Liver (tissue), 9 donors: ENCODE data around the gene TRIM41. TPM values are rescaled to one million over a fixed set of nuclear protein-coding genes. Genes with fewer than 3 reads are reported as not detected.

Experiments used
- DNase-seq: peaks from one replicate; pipeline ENCODE4 v3.0.0-alpha.2; 2017; ENCODE audit warnings: low spot score
- H3K27ac ChIP-seq, 2 donors: one replicate each; pipeline ENCODE4 v1.7.0; 2013; ENCODE audit warnings: inconsistent platforms in 2 of 2, low read length in 2 of 2, control low read depth in 1 of 2, low read depth in 1 of 2, mild to moderate bottlenecking in 1 of 2
- H3K27me3 ChIP-seq, 4 donors: one replicate each; pipeline versions ENCODE4 v1.6.1 to v1.7.0; 2013; ENCODE audit warnings: low read length in 3 of 4, inconsistent platforms in 1 of 4, mild to moderate bottlenecking in 1 of 4, moderate library complexity in 1 of 4; ENCODE audit not compliant: control insufficient read depth in 4 of 4, insufficient read depth in 4 of 4
- H3K36me3 ChIP-seq, 4 donors: one replicate each; pipeline versions ENCODE4 v1.6.1 to v1.7.0; 2013; ENCODE audit warnings: low read length in 3 of 4, mild to moderate bottlenecking in 3 of 4, low read depth in 1 of 4, moderate library complexity in 1 of 4; ENCODE audit not compliant: control insufficient read depth in 4 of 4, insufficient read depth in 3 of 4
- H3K4me1 ChIP-seq, 4 donors: one replicate each; pipeline versions ENCODE4 v1.6.1 to v1.7.0; 2013; ENCODE audit warnings: low read length in 3 of 4, mild to moderate bottlenecking in 3 of 4, moderate library complexity in 1 of 4; ENCODE audit not compliant: control insufficient read depth in 4 of 4, insufficient read depth in 4 of 4
- H3K4me3 ChIP-seq, 3 donors: one replicate each; pipeline versions ENCODE4 v1.6.1 to v1.7.0; 2013; ENCODE audit warnings: low read length in 3 of 3, control low read depth in 1 of 3, low read depth in 1 of 3, mild to moderate bottlenecking in 1 of 3
- H3K9ac ChIP-seq, 2 donors: one replicate each; pipeline ENCODE4 v1.7.0; 2013; ENCODE audit warnings: low read length in 2 of 2, mild to moderate bottlenecking in 2 of 2, moderate library complexity in 2 of 2, control low read depth in 1 of 2, low read depth in 1 of 2
- H3K9me3 ChIP-seq, 4 donors: one replicate each; pipeline versions ENCODE4 v1.6.1 to v1.7.0; 2013; ENCODE audit warnings: low read length in 3 of 4; ENCODE audit not compliant: control insufficient read depth in 4 of 4
- EGR1 ChIP-seq, 2 donors: IDR thresholded peaks; 2 replicates each; pipeline ENCODE4 v1.6.1; 2016 to 2018; ENCODE audit warnings: antibody characterized with exemption in 2 of 2, low read depth in 2 of 2
- FOXA1 ChIP-seq: IDR thresholded peaks from 2 replicates; pipeline ENCODE4 v1.6.1; 2016; ENCODE audit warnings: antibody characterized with exemption
- FOXA2 ChIP-seq: IDR thresholded peaks from 2 replicates; pipeline ENCODE4 v1.6.1; 2016; ENCODE audit warnings: antibody characterized with exemption
- GABPA ChIP-seq, 2 donors: IDR thresholded peaks in 1 of 2; conservative IDR thresholded peaks in 1 of 2; 2 replicates each; pipeline ENCODE4 v1.6.1; 2016; ENCODE audit warnings: antibody characterized with exemption in 2 of 2, mild to moderate bottlenecking in 1 of 2, moderate library complexity in 1 of 2
- HNF4A ChIP-seq, 2 donors: conservative IDR thresholded peaks; 2 replicates each; pipeline ENCODE4 v1.6.1; 2016; ENCODE audit warnings: antibody characterized with exemption in 2 of 2, mild to moderate bottlenecking in 2 of 2
- HNF4G ChIP-seq: IDR thresholded peaks from 2 replicates; pipeline ENCODE4 v1.6.1; 2016; ENCODE audit warnings: antibody characterized with exemption
- JUND ChIP-seq, 2 donors: IDR thresholded peaks; 2 replicates each; pipeline ENCODE4 v1.6.1; 2016; ENCODE audit warnings: antibody characterized with exemption in 2 of 2
- MAX ChIP-seq: IDR thresholded peaks from 2 replicates; pipeline ENCODE4 v1.6.1; 2016; ENCODE audit warnings: antibody characterized with exemption
- NR2F2 ChIP-seq: IDR thresholded peaks from 2 replicates; pipeline ENCODE4 v1.6.1; 2016; ENCODE audit warnings: antibody characterized with exemption
- RAD21 ChIP-seq, 2 donors: IDR thresholded peaks; 2 replicates each; pipeline ENCODE4 v1.6.1; 2016; ENCODE audit warnings: antibody characterized with exemption in 2 of 2, mild to moderate bottlenecking in 2 of 2
- REST ChIP-seq: IDR thresholded peaks from 2 replicates; pipeline ENCODE4 v1.6.1; 2016; ENCODE audit warnings: antibody characterized with exemption, mild to moderate bottlenecking
- RXRA ChIP-seq, 2 donors: IDR thresholded peaks; 2 replicates each; pipeline ENCODE4 v1.6.1; 2017 to 2018; ENCODE audit warnings: antibody characterized with exemption in 2 of 2, mild to moderate bottlenecking in 1 of 2
- SP1 ChIP-seq: IDR thresholded peaks from 2 replicates; pipeline ENCODE4 v1.6.1; 2018; ENCODE audit warnings: antibody characterized with exemption, mild to moderate bottlenecking
- TAF1 ChIP-seq: conservative IDR thresholded peaks from 2 replicates; pipeline ENCODE4 v1.6.1; 2016; ENCODE audit warnings: antibody characterized with exemption, mild to moderate bottlenecking
- YY1 ChIP-seq: IDR thresholded peaks from 2 replicates; pipeline ENCODE4 v1.6.1; 2016; ENCODE audit warnings: antibody characterized with exemption, mild to moderate bottlenecking
- WGBS: extraction: QIAGEN DNeasy Blood & Tissue Kit; methylation state at CpG from one replicate; pipeline ENCODE4 v1.1.7; 2013; 5-methylcytosine and 5-hydroxymethylcytosine counted together
- polyA plus RNA-seq, 2 donors: library from polyadenylated mRNA; stranded (reverse) in 1 of 2; unstranded in 1 of 2; fragments of 200-250 nt in 1 of 2; fragments of >200 nt in 1 of 2; fragmentation: Nextera tagmentation in 1 of 2; extraction: Ambion mirVana in 1 of 2; gene quantifications; one replicate each; pipeline versions ENCODE4 v1.2.1 to v1.2.3, GENCODE V29; 2013 to 2015
- total RNA-seq, 2 donors: library from RNA; depleted of rRNA; stranded (reverse); fragments of >200 nt; gene quantifications; one replicate each; pipeline ENCODE4 v1.2.3, GENCODE V29; 2014
- TF ChIP-seq, protein P1 (sequence below): IDR thresholded peaks from 2 replicates; pipeline ENCODE4 v1.6.1; 2016; ENCODE audit warnings: antibody characterized with exemption
- TF ChIP-seq, protein P2 (sequence below): IDR thresholded peaks from 2 replicates; pipeline ENCODE4 v1.6.1; 2016; ENCODE audit warnings: antibody characterized with exemption
- donor health status: healthy.
- donor health status: healthy.
- donor health status: healthy.
- donor health status: healthy.
- donor health status: healthy.

Gene TRIM41
- total and polyA plus RNA-seq, 4 donors = 2.8 to 14.1 (median 11.0) TPM

GRCh38 chr5:181261320-181262049 is 38.4 kb downstream of the TRIM41 start:
- H3K27ac ChIP-seq = peak overlapping the region; percentile 92 to 97
- WGBS = under 1% methylated on average over 59 of the region's 59 CpGs
- TF ChIP-seq GABPA (IDR thresholded peaks at IDR 0.05 in 1 of 2, conservative IDR thresholded peaks at IDR 0.05 in 1 of 2) = peak in 1 of 2 donors; percentile 28
- TF ChIP-seq YY1 = peak; percentile 61
- TF ChIP-seq REST = peak; percentile 34
- TF ChIP-seq RAD21 (IDR thresholded peaks at IDR 0.05) = no peak
- TF ChIP-seq SP1 = no peak
- no peak for TF ChIP-seq HNF4G
- TF ChIP-seq FOXA1 = no peak
- TF ChIP-seq EGR1 (IDR thresholded peaks at IDR 0.05; ENCODE audit: low read depth in 2 of 2) = no peak
- no peak for TF ChIP-seq JUND (IDR thresholded peaks at IDR 0.05)
- peak in 1 of 2 donors; percentile 24 for TF ChIP-seq RXRA (IDR thresholded peaks at IDR 0.05)
- TF ChIP-seq TAF1 = peak; percentile 72
- no peak for TF ChIP-seq MAX
- no peak for TF ChIP-seq FOXA2
- TF ChIP-seq, protein P1, sequence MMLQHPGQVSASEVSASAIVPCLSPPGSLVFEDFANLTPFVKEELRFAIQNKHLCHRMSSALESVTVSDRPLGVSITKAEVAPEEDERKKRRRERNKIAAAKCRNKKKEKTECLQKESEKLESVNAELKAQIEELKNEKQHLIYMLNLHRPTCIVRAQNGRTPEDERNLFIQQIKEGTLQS = no peak
- TF ChIP-seq HNF4A (conservative IDR thresholded peaks at IDR 0.05) = no peak
- H3K9ac ChIP-seq = peak overlapping the region; percentile 55 to 90
- peak overlapping the region; percentile 83 to 92 (median 89) for H3K4me3 ChIP-seq
- no peaks in the 10 kb centered on the region for H3K9me3 ChIP-seq
- H3K4me1 ChIP-seq = peaks cover 3 to 37% (median 26%) of the 10 kb centered on the region in 4 donors
- H3K27me3 ChIP-seq = no peaks in the 10 kb centered on the region
- peak; percentile 83 for DNase-seq
- no peaks in the 10 kb centered on the region for H3K36me3 ChIP-seq

- no peaks in the 10 kb centered on the region for H3K27me3 ChIP-seq
- no peak overlapping the region for H3K9ac ChIP-seq
- no peak for DNase-seq
- H3K4me1 ChIP-seq = peaks cover 0 to 27% (median 22%) of the 10 kb centered on the region in 4 donors
- TF ChIP-seq HNF4A (conservative IDR thresholded peaks at IDR 0.05) = no peak
- TF ChIP-seq, protein P2, sequence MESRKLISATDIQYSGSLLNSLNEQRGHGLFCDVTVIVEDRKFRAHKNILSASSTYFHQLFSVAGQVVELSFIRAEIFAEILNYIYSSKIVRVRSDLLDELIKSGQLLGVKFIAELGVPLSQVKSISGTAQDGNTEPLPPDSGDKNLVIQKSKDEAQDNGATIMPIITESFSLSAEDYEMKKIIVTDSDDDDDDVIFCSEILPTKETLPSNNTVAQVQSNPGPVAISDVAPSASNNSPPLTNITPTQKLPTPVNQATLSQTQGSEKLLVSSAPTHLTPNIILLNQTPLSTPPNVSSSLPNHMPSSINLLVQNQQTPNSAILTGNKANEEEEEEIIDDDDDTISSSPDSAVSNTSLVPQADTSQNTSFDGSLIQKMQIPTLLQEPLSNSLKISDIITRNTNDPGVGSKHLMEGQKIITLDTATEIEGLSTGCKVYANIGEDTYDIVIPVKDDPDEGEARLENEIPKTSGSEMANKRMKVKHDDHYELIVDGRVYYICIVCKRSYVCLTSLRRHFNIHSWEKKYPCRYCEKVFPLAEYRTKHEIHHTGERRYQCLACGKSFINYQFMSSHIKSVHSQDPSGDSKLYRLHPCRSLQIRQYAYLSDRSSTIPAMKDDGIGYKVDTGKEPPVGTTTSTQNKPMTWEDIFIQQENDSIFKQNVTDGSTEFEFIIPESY = no peak
- TF ChIP-seq NR2F2 = no peak
- no peak for TF ChIP-seq EGR1 (IDR thresholded peaks at IDR 0.05; ENCODE audit: low read depth in 2 of 2)
- TF ChIP-seq RAD21 (IDR thresholded peaks at IDR 0.05) = no peak
- TF ChIP-seq REST = no peak
- no peak for TF ChIP-seq MAX
- no peak for TF ChIP-seq TAF1
- TF ChIP-seq JUND (IDR thresholded peaks at IDR 0.05) = no peak
- TF ChIP-seq SP1 = no peak
- no peak for TF ChIP-seq GABPA (IDR thresholded peaks at IDR 0.05 in 1 of 2, conservative IDR thresholded peaks at IDR 0.05 in 1 of 2)
- TF ChIP-seq FOXA2 = no peak
- no peak for TF ChIP-seq RXRA (IDR thresholded peaks at IDR 0.05)
- no peaks in the 10 kb centered on the region for H3K9me3 ChIP-seq
- WGBS = 46% methylated on average over 5 of the region's 5 CpGs
- H3K4me3 ChIP-seq = no peak overlapping the region
- no peak overlapping the region for H3K27ac ChIP-seq
- H3K36me3 ChIP-seq = no peaks in the 10 kb centered on the region
Observed at GRCh38 chr5:181263633-181264032, 40.6 kb downstream of the TRIM41 start.
